Effector memory CD8-positive, alpha-beta T cell (primary cell): ENCODE data around the gene SLC12A4.
"Not testable (repeated sequence)": the region's sequence is repeated elsewhere in the genome, so short reads cannot be mapped to it uniquely, and the experiment has no call there.

Source experiments
- ATAC-seq: fragments of 150-1000 bp; cut with Tn5 transposase; replicated peaks from 2 replicates; pipeline ENCODE4 v1.10.0; 2021; ENCODE audit warnings: mild to moderate bottlenecking, moderate library complexity
- DNase-seq, 3 experiments: peaks; one replicate each; pipeline ENCODE4 v3.0.0; 2021
- H3K27ac Mint-ChIP-seq, 2 donors: one replicate each; pipeline ENCODE4 v1.8.0; 2022; ENCODE audit warnings: mild to moderate bottlenecking in 2 of 2, mixed read lengths in 2 of 2, moderate library complexity in 2 of 2
- H3K27me3 Mint-ChIP-seq, 2 donors: one replicate each; pipeline ENCODE4 v1.8.0; 2022; ENCODE audit warnings: mixed read lengths in 2 of 2
- H3K36me3 Mint-ChIP-seq: one replicate; pipeline ENCODE4 v1.8.0; 2022; ENCODE audit warnings: mild to moderate bottlenecking, moderate library complexity, mixed read lengths; ENCODE audit not compliant: insufficient read depth
- H3K4me1 Mint-ChIP-seq, 2 donors: one replicate each; pipeline ENCODE4 v1.8.0; 2022; ENCODE audit warnings: low read depth in 2 of 2, mixed read lengths in 2 of 2
- H3K4me3 Mint-ChIP-seq, 2 donors: one replicate each; pipeline ENCODE4 v1.8.0; 2022; ENCODE audit warnings: mild to moderate bottlenecking in 2 of 2, mixed read lengths in 2 of 2, moderate library complexity in 2 of 2
- H3K9me3 Mint-ChIP-seq, 2 donors: one replicate each; pipeline ENCODE4 v1.8.0; 2022; ENCODE audit warnings: mixed read lengths in 2 of 2
- total RNA-seq, 9 experiments: gene quantifications; one replicate each; lab custom pipeline; 2026; lab: John Stamatoyannopoulos, UW

Gene SLC12A4
- total RNA-seq, result 15.2 to 38.4 (median 26.2) reads per million in 9 experiments

DNA sequence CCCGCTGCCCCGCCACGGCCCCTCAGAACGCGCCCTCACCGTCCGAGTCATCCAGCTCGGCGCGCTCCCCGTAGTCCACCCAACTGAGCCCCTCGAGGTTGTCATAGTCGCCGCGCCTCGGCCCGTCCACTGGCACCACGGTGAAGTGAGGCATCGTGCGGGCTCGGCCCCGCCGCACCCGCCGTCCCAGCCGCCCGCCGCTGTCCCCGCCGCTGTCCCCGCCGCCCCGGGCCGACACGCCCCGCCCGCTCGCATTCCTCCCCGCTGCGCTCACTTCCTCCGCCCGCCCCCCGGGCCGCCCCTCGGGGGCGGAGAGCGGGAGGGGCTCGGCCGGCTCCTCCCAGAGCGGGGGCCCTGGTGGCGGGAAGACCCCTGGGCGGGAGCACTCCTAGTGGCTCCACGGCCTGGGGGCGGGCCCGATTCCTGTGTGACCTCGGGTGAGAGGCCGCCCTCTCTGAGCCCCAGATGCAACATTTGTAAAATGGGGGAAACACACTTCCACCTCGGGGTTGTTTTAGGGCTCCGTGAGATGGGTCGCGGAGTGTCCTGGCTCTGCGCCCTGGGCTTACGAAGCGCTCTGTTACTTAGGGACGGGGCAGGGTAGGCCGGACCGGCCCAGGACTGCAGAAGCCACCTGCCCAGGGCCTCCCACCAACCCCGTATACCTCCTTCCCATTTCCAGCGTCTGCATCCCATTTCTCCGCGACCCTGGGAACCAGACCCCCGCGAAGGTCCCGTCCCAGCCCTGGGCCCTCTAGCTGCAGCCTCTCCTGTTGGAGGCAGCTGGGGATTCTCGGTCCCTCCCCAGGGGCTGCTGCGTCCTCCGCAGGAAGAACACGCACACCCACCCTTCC lies at the start of gene SLC12A4:
SLC12A4 (minus strand) TSS at position 238 of the 854 bp plus-strand sequence; CDS start at position 154, 84 bp downstream.
- H3K9me3 Mint-ChIP-seq, result no peaks in the 10 kb centered on the region
- peak; percentile 83 to 86 (median 84) for DNase-seq
- H3K4me3 Mint-ChIP-seq, result peak within 1 kb of the TSS; percentile 91 to 92
- peak within 1 kb of the TSS; percentile 92 to 93 for H3K27ac Mint-ChIP-seq
- no peaks in the 10 kb centered on the region for H3K36me3 Mint-ChIP-seq
- ATAC-seq, result peak; percentile 86
- no peaks in the 10 kb centered on the region for H3K27me3 Mint-ChIP-seq
- H3K4me1 Mint-ChIP-seq, result peaks cover 19 to 23% of the 10 kb centered on the region in 2 donors

DNA sequence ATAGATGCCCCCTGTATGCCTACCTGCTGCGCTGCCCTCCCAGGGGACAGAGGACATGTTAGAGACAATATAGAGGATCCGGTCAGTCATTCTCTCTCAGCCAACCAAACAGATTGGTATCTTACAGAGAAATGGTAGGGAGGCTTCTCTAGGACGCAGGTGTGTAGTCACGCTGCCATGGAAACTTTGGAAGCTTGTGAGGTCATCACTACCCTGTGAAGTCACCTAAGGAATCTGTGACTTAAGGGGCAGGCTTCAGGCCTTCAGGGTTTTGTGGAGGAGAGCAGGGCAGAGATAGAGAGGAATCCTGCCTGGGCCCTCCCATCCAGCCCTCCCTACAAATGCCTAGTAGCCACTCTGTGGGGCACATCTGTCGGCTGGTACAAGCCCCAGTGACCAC lies 47.2 kb upstream of the SLC12A4 start, which contains the start of gene DPEP2NB:
DPEP2NB (minus strand) TSS at position 231 of the 400 bp plus-strand sequence; CDS start at position 90, 141 bp downstream.
- H3K4me1 Mint-ChIP-seq, result peaks cover 0 to 4% of the 10 kb centered on the region in 2 donors
- H3K4me3 Mint-ChIP-seq, result no peak within 1 kb of the TSS
- H3K9me3 Mint-ChIP-seq, result no peaks in the 10 kb centered on the region
- ATAC-seq, result no peak
- DNase-seq, result no peak
- peaks cover 4% of the 10 kb centered on the region for H3K36me3 Mint-ChIP-seq
- H3K27ac Mint-ChIP-seq, result peak within 1 kb of the TSS in 1 of 2 donors; percentile 60
- no peaks in the 10 kb centered on the region for H3K27me3 Mint-ChIP-seq

DNA sequence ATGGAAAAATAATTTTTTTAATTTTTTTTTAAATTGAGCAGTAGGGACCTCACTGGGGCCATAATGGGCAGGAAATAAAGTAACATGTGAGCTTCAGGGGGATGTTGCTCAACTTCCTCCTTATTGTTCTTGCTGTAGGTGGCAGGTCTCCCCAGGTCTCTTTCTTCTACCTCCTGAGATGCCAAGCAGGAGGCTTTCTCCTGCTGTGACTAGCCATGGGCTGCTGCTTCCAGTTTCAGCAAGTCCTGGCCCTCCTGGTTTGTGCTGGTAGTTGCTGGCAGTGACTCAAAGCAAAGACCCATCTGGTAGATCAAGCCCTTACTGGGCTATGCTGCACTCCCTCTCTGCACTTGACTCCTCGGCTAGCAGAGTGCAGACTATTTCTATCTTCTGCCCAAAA lies 45.0 kb upstream of the SLC12A4 start:
- Mint-ChIP-seq H3K36me3 (no peaks in the 10 kb centered on the region), H3K4me1 (peaks cover 0 to 4% of the 10 kb centered on the region in 2 donors), H3K27me3 (no peaks in the 10 kb centered on the region), H3K9me3 (no peaks in the 10 kb centered on the region), H3K27ac (peak overlapping the region in 1 of 2 donors; percentile 44), H3K4me3 (no peak overlapping the region)
- ATAC-seq (peak; percentile 65), DNase-seq (no peak)

DNA sequence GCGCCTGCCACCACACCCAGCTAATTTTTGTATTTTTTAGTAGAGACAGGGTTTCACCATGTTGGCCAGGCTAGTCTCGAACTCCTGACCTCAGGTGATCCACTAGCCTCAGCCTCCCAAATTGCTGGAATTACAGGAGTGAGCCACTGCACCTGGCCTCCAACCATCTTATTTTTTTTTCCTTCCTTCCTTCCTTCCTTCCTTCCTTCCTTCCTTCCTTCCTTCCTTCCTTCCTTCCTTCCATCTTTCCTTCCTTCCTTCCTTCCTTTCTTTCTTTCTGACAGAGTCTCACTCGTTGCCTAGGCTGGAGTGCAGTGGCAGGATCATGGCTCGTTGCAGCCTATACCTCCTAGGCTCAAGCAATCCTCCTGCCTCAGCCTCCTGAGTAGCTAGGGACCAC lies 41.4 kb upstream of the SLC12A4 start:
- H3K4me3 Mint-ChIP-seq, DNase-seq, H3K36me3 Mint-ChIP-seq, ATAC-seq, H3K27me3 Mint-ChIP-seq, H3K9me3 Mint-ChIP-seq: not testable (repeated sequence)
- peaks cover 11 to 16% of the 10 kb centered on the region in 2 donors for H3K4me1 Mint-ChIP-seq
- peak overlapping the region; percentile 71 to 87 for H3K27ac Mint-ChIP-seq

DNA sequence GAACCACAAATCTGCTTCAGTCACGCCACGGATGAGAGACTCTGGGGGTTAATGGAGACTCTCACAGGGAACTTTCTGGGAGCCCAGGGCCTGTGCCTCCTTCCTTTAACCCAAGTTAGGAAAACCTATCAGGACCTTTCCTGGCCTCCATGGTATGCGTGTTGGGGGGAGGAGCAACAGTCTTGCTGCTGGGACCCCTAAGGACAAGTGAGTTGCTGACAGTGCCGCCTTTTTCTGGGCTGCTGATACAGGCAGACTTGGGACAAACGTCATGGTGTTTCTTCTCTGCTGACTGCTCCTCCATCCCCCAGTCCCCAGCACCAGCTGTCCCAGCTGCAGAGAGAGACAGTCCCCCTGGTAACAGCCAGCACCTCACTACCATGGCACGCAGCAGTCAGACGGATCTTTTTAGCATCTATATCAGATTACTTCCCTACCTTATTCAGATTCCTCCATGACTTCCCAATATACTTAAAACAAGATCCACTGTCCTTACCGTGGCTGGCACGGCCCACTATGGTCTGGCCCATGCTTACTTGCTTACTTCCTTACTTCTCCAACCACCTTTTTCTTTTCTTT lies 40.8 kb upstream of the SLC12A4 start:
- H3K4me3 Mint-ChIP-seq, result no peak overlapping the region
- H3K9me3 Mint-ChIP-seq, result no peaks in the 10 kb centered on the region
- peak overlapping the region; percentile 69 to 71 for H3K27ac Mint-ChIP-seq
- DNase-seq, result no peak
- H3K4me1 Mint-ChIP-seq, result peaks cover 12 to 16% of the 10 kb centered on the region in 2 donors
- H3K27me3 Mint-ChIP-seq, result no peaks in the 10 kb centered on the region
- no peaks in the 10 kb centered on the region for H3K36me3 Mint-ChIP-seq
- ATAC-seq, result no peak

DNA sequence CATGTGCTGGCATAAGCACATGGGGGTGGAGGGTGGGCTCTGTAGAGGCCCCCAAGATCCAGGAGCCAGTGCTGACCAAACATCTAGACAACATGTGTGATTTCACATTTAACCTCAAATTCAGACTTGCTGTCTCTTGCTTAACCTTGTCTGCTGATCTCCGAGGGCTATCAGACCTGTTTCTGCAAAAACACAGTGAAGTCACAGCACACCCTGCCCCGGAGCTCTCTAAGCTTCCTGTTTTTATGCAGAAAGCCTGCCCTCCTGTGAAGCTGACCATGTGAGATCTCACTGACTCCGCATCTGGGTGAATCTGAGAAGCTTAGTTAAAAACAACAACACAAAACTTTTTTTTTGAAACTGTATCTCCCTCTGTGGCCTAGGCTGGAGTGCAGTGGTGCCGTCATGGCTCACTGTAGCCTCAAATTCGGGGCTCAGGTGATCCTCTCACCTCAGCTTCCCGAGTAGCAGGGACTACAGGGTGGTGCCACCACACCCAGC lies 37.4 kb upstream of the SLC12A4 start:
- peak; percentile 27 to 43 (median 38) for DNase-seq
- no peaks in the 10 kb centered on the region for H3K36me3 Mint-ChIP-seq
- peaks cover 14 to 16% of the 10 kb centered on the region in 2 donors for H3K4me1 Mint-ChIP-seq
- peak overlapping the region; percentile 62 to 63 for H3K4me3 Mint-ChIP-seq
- ATAC-seq, result peak; percentile 96
- peak overlapping the region; percentile 94 to 97 for H3K27ac Mint-ChIP-seq
- H3K9me3 Mint-ChIP-seq, result no peaks in the 10 kb centered on the region
- no peaks in the 10 kb centered on the region for H3K27me3 Mint-ChIP-seq

DNA sequence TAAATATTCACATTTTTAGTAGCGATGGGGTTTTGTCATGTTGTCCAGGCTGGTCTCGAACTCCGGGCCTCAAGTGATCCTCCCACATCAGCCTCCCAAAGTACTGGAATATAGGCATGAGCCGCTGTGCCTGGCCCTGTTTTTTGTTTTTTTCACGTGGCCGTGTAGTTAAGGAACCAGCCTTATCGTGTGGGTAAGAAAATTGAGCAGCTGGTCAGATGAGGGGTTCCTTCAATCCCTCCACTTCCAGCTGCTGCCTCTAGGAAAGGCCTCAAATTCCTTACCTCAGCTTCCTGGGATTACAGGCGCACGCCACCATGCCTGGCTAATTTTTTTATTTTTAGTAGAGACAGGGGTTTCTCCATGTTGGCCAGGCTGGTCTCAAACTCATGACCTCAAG lies 36.8 kb upstream of the SLC12A4 start:
- Mint-ChIP-seq H3K27me3 (no peaks in the 10 kb centered on the region), H3K4me3 (peak overlapping the region in 1 of 2 donors; percentile 62), H3K36me3 (no peaks in the 10 kb centered on the region), H3K4me1 (peaks cover 19 to 23% of the 10 kb centered on the region in 2 donors), H3K9me3 (no peaks in the 10 kb centered on the region), H3K27ac (peak overlapping the region; percentile 94 to 97)
- ATAC-seq (no peak), DNase-seq (no peak)

DNA sequence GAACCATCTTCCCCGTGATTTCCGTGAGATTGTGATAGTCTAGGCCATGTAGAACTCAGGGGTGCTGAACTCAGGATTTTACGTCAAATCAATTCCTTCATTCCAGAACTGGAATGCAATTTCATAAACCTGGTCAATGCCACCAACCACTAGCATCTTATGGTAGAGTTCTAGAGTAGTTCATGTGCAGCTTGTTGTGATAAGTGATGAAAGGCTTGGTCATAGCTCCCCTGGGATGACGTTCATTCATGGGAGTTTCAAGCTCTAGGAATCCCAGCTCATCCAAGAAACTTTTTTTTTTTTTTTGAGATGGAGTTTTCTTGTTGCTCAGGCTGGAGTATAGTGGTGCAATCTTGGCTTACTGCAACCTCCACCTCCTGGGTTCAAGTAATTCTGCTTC lies 34.6 kb upstream of the SLC12A4 start:
- Mint-ChIP-seq H3K9me3 (no peaks in the 10 kb centered on the region), H3K4me3 (no peak overlapping the region), H3K36me3 (no peaks in the 10 kb centered on the region), H3K4me1 (peaks cover 35 to 37% of the 10 kb centered on the region in 2 donors), H3K27me3 (no peaks in the 10 kb centered on the region), H3K27ac (no peak overlapping the region)
- DNase-seq (no peak), ATAC-seq (no peak)

DNA sequence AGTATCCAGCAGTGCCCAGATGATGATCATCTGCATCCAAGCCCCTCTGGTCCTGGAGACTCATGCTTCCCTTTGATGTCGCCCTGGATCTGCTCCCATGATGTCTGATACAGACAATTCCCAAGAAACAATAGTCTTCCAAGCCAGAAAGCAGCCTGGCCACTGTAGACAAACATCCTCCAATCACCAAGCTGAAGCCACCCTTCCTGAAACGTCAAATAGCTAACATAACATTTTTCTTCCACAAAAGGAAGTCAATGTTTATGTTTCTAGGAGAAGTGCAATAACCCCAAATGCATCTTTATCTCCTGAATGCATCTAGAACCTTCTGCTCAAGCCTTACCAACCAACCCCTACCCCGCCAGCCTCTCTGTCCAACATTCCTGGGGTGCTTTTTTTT lies 32.0 kb upstream of the SLC12A4 start:
- H3K4me1 Mint-ChIP-seq, result peaks cover 25 to 29% of the 10 kb centered on the region in 2 donors
- no peak for ATAC-seq
- H3K9me3 Mint-ChIP-seq, result no peaks in the 10 kb centered on the region

DNA sequence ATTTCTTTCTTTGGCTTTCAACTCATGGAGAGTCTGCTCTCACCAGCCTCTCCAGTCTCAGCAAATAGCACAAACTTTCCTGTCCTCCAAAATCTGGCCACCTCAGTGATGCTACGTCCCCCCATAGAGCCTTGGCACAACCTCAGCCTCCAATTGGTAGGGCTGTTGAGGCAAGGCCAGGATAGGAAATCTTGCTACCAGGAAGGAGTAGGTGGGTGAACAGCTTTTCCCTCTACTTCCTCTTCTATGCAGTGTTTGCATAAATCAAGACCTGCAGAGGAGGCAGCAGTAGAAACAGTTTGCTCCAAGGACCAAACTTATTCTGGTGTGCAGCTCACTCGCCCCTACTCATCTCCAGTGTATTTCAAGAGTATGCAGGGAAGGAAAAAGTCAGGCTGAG lies 31.5 kb upstream of the SLC12A4 start:
- H3K9me3 Mint-ChIP-seq, result no peaks in the 10 kb centered on the region
- peak overlapping the region; percentile 70 to 78 for H3K4me3 Mint-ChIP-seq
- H3K27me3 Mint-ChIP-seq, result no peaks in the 10 kb centered on the region
- H3K4me1 Mint-ChIP-seq, result peaks cover 24 to 29% of the 10 kb centered on the region in 2 donors
- ATAC-seq (no peak), DNase-seq (no peak)
- H3K36me3 Mint-ChIP-seq, result peaks cover 3% of the 10 kb centered on the region
- H3K27ac Mint-ChIP-seq, result peak overlapping the region; percentile 85 to 87

More for the DNA sequence above, 32.0 kb upstream of the SLC12A4 start:
- H3K27me3 Mint-ChIP-seq, result no peaks in the 10 kb centered on the region
- H3K36me3 Mint-ChIP-seq, result peaks cover 3% of the 10 kb centered on the region
- peak overlapping the region; percentile 70 to 78 for H3K4me3 Mint-ChIP-seq
- DNase-seq, result no peak
- peak overlapping the region; percentile 85 to 87 for H3K27ac Mint-ChIP-seq

DNA sequence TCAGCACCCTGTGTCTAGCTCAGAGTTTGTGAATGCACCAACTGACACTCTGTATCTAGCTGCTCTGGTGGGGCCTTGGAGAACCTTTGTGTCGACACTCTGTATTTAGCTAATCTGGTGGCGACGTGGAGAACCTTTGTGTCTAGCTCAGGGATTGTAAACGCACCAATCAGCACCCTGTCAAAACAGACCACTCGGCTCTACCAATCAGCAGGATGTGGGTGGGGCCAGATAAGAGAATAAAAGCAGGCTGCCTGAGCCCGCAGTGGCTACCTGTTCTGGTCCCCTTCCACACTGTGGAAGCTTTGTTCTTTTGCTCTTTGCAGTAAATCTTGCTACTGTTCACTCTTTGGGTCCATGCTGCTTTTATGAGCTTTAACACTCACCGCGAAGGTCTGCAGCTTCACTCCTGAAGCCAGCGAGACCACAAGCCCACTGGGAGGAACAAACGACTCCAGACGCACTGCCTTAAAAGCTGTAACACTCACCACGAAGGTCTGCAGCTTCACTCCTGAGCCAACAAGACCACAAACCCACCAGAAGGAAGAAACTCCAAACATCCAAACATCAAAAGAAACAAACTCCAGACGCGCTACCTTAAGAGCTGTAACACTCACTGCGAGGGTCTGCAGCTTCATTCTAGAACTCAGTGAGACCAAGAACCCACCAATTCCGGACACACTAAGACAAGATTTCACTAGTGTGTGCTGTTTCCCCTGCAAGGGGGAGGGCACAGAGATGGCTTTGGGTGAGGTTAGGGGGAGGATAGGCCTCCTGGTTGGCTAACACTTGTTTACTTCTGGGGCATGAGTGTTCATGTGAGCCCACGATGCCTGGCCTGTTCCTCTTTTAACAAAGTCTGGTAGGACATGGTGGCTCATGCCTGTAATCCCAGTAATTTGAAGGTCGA lies 30.6 kb upstream of the SLC12A4 start, which contains the start of gene DPEP2:
DPEP2 (minus strand) TSS at position 706 of the 910 bp plus-strand sequence. CDS start 6,272 bp downstream, outside the sequence.
- ATAC-seq (peak; percentile 96), DNase-seq (peak; percentile 26 to 33 (median 32))
- H3K4me3 Mint-ChIP-seq, result peak within 1 kb of the TSS; percentile 70 to 78
- not testable (repeated sequence) for H3K27me3 Mint-ChIP-seq, H3K9me3 Mint-ChIP-seq, H3K36me3 Mint-ChIP-seq
- peaks cover 24 to 26% of the 10 kb centered on the region in 2 donors for H3K4me1 Mint-ChIP-seq
- H3K27ac Mint-ChIP-seq, result peak within 1 kb of the TSS; percentile 85 to 87

DNA sequence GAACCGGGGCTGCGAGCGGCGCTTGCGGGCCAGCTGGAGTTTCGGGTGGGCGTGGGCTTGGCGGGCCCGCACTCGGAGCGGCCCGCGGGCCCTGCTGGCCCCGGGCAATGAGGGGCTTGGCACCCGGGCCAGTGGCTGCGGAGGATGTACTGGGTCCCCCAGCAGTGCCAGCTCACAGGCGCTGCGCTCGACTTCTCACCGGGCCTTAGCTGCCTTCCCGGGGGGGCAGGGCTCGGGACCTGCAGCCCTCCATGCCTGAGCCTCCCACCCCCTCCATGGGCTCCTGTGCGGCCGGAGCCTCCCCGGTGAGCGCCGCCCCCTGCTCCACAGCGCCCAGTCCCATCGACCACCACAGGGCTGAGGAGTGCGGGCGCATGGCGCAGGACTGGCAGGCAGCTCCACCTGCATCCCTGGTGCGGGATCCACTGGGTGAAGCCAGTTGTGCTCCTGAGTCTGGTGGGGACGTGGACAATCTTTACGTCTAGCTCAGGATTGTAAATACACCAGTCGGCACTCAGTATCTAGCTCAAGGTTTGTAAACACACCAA lies 29.9 kb upstream of the SLC12A4 start:
- Mint-ChIP-seq H3K4me1 (peaks cover 31 to 33% of the 10 kb centered on the region in 2 donors), H3K4me3 (peak overlapping the region; percentile 70 to 78)
- not testable (repeated sequence) for H3K9me3 Mint-ChIP-seq, DNase-seq, H3K27ac Mint-ChIP-seq, H3K27me3 Mint-ChIP-seq, H3K36me3 Mint-ChIP-seq, ATAC-seq
